Stimulated activated naive CD8-positive, alpha-beta T cell treated with anti-CD3 and anti-CD28 coated beads, Interleukin-15, amount 100 ng/mL, for 72 hours (primary cell): ENCODE results near the gene OTOP2.

Experiments
- ATAC-seq: fragments of 150-1000 bp; cut with Tn5 transposase; 2 replicates; pipeline ENCODE4 v1.10.0; 2021; ENCODE audit warnings: mild to moderate bottlenecking, moderate library complexity
- DNase-seq, 2 donors: peaks; one replicate each; pipeline ENCODE4 v3.0.0; 2021 to 2022
- H3K27ac Mint-ChIP-seq, 2 donors: one replicate each; pipeline ENCODE4 v1.8.0; 2022; ENCODE audit warnings: mild to moderate bottlenecking in 2 of 2, mixed read lengths in 2 of 2, moderate library complexity in 2 of 2
- H3K27me3 Mint-ChIP-seq: one replicate; pipeline ENCODE4 v1.8.0; 2022; ENCODE audit warnings: mixed read lengths
- H3K4me1 Mint-ChIP-seq: one replicate; pipeline ENCODE4 v1.8.0; 2022; ENCODE audit warnings: mild to moderate bottlenecking, mixed read lengths
- H3K4me3 Mint-ChIP-seq, 2 donors: one replicate each; pipeline ENCODE4 v1.8.0; 2022; ENCODE audit warnings: mild to moderate bottlenecking in 2 of 2, mixed read lengths in 2 of 2, moderate library complexity in 1 of 2
- H3K9me3 Mint-ChIP-seq, 2 donors: one replicate each; pipeline ENCODE4 v1.8.0; 2022; ENCODE audit warnings: mixed read lengths in 2 of 2

The OTOP2 gene

GRCh38 chr17:74917430-74917829 lies 6.6 kb upstream of the OTOP2 start:
- Mint-ChIP-seq H3K4me1 (peaks cover 2% of the 10 kb centered on the region), H3K27ac (no peak overlapping the region), H3K4me3 (no peak overlapping the region), H3K9me3 (no peaks in the 10 kb centered on the region), H3K27me3 (peaks cover 43% of the 10 kb centered on the region)
- DNase-seq = no peak
- no peak for ATAC-seq

DNA sequence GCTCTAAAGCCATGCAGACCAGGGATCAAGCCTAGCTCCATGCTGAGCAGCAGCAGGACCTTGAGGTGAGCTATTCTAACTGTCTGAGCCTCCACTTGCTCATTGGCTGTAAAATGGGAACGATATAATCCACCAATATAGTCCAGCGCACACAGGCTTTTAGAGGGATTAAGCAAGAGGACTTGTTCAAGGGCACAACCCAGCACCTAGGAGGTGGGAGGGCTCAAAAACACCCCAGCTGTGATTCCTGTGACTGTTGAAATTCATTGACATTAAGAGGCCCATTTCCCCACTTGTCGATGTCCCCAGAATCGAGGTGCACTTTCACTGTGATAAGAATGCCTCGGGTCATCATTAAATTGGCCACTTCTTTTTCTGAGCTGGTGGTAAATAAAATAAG lies 5.2 kb upstream of the OTOP2 start:
- H3K27me3 Mint-ChIP-seq = peaks cover 58% of the 10 kb centered on the region
- no peak overlapping the region for H3K27ac Mint-ChIP-seq
- DNase-seq (no peak), ATAC-seq (no peak)
- no peak overlapping the region for H3K4me3 Mint-ChIP-seq
- H3K4me1 Mint-ChIP-seq = peaks cover 15% of the 10 kb centered on the region
- no peaks in the 10 kb centered on the region for H3K9me3 Mint-ChIP-seq

- Mint-ChIP-seq H3K4me3 (no peak overlapping the region), H3K27ac (no peak overlapping the region), H3K9me3 (no peaks in the 10 kb centered on the region), H3K27me3 (peaks cover 66% of the 10 kb centered on the region), H3K4me1 (peaks cover 23% of the 10 kb centered on the region)
- DNase-seq (peak in 1 of 2 donors; percentile 31), ATAC-seq (peak; percentile 37)
Observed at GRCh38 chr17:74919440-74920305, 4.4 kb upstream of the OTOP2 start.

DNA sequence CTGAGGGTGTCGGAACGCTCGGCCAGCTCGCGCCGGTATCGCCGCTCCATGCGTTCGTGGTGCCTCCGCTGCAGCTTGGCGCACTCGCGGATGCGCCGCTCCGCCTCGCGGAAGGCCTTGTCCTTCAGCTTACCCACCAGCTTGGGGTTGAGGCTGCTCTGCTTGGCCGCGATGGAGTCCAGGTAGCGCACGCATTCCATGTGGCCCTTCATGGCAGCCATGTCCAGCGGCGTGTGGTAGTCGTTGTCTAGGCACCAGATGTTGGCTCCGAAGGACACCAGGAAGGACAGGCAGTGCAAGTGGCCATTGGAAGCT lies 3.8 kb upstream of the OTOP2 start:
- Mint-ChIP-seq H3K9me3 (no peaks in the 10 kb centered on the region), H3K4me1 (peaks cover 27% of the 10 kb centered on the region), H3K27ac (no peak overlapping the region), H3K27me3 (peaks cover 71% of the 10 kb centered on the region), H3K4me3 (no peak overlapping the region)
- DNase-seq = no peak
- ATAC-seq = no peak

GRCh38 chr17:74920642-74921025 lies 3.4 kb upstream of the OTOP2 start:
- no peak for ATAC-seq
- H3K9me3 Mint-ChIP-seq = no peaks in the 10 kb centered on the region
- peaks cover 75% of the 10 kb centered on the region for H3K27me3 Mint-ChIP-seq
- peaks cover 27% of the 10 kb centered on the region for H3K4me1 Mint-ChIP-seq
- DNase-seq = no peak
- H3K4me3 Mint-ChIP-seq = no peak overlapping the region
- no peak overlapping the region for H3K27ac Mint-ChIP-seq

GRCh38 chr17:74921026-74921681 lies 2.9 kb upstream of the OTOP2 start:
- peaks cover 80% of the 10 kb centered on the region for H3K27me3 Mint-ChIP-seq
- peak; percentile 3 for ATAC-seq
- no peak overlapping the region for H3K27ac Mint-ChIP-seq
- no peak overlapping the region for H3K4me3 Mint-ChIP-seq
- H3K4me1 Mint-ChIP-seq = peaks cover 27% of the 10 kb centered on the region
- DNase-seq = no peak
- no peaks in the 10 kb centered on the region for H3K9me3 Mint-ChIP-seq

GRCh38 chr17:74921769-74922168 lies 2.3 kb upstream of the OTOP2 start:
- Mint-ChIP-seq H3K4me3 (no peak overlapping the region), H3K4me1 (peaks cover 27% of the 10 kb centered on the region), H3K9me3 (no peaks in the 10 kb centered on the region), H3K27me3 (peaks cover 83% of the 10 kb centered on the region), H3K27ac (no peak overlapping the region)
- ATAC-seq (peak; percentile 2), DNase-seq (no peak)

DNA sequence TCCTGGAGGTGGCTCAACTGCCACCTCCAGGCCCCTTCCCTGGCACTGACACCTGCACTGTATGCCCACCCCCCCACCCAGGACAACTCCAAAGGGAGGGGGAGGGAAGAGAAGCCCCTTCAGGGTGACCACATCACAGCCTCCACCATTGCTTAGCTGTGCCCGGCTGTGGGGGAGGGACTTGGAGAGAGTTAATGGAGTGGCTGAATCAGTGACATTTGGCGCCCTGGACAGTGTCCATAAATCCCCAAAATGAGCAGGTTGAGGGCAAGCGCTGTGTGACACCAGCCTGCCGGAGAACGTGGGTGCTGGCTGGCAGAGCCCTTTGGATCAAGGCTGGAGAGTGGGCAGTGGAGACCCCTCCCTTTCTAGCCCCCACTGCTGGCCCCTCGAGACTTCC lies 1.9 kb upstream of the OTOP2 start:
- no peak for DNase-seq
- Mint-ChIP-seq H3K4me1 (peaks cover 27% of the 10 kb centered on the region), H3K9me3 (no peaks in the 10 kb centered on the region), H3K27ac (no peak overlapping the region), H3K4me3 (no peak overlapping the region), H3K27me3 (peaks cover 83% of the 10 kb centered on the region)
- ATAC-seq = no peak

- Mint-ChIP-seq H3K9me3 (no peaks in the 10 kb centered on the region), H3K4me1 (peaks cover 27% of the 10 kb centered on the region), H3K4me3 (peak within 1 kb of the TSS; percentile 39 to 64), H3K27ac (no peak within 1 kb of the TSS), H3K27me3 (peaks cover 83% of the 10 kb centered on the region)
- ATAC-seq (peak; percentile 52), DNase-seq (no peak)
Observed at GRCh38 chr17:74922694-74923537, 1.2 kb upstream of the OTOP2 start, which contains the start of gene USH1G. USH1G (minus strand) TSS chr17:74923255; CDS start chr17:74923073, 182 bp downstream.

DNA sequence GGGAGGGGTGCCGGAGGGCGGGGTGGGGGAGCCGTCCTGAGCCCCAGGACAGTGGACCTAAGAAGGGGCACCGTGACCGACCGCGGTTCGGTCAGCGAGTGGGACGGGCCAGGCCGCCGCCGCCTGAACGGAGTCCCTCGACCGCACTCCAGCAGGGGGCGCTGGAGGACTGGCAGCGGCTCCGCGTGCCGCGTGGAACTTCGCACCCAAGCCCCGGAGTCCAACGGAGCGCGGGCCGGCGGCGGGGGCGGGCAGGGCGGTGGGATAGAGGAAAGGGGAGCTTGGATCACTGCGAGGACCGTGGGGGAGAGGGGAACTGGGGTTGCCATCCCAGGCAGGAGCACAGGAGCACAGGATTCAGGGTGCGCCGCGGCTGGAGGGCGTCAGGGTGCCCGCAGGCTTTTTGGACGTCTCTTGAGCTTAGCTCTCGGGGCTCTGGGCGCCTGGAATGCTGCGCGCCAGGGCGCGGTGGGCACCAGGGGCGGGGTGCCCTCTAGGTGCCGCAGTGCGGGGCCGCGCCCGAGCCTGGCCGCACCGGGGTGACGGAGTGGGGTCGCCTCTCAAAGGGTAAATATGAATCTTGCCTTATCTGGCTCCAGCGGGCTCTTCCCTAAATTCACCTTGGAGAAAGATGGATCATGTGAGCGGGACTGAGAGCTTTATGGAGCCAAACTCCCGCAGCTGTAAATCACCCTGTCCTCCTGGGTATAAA lies 379 bp upstream of the OTOP2 start:
- peaks cover 87% of the 10 kb centered on the region for H3K27me3 Mint-ChIP-seq
- peak; percentile 58 for ATAC-seq
- peaks cover 27% of the 10 kb centered on the region for H3K4me1 Mint-ChIP-seq
- DNase-seq = peak; percentile 71 to 73
- no peak overlapping the region for H3K27ac Mint-ChIP-seq
- H3K4me3 Mint-ChIP-seq = peak overlapping the region; percentile 39 to 64
- H3K9me3 Mint-ChIP-seq = no peaks in the 10 kb centered on the region

DNA sequence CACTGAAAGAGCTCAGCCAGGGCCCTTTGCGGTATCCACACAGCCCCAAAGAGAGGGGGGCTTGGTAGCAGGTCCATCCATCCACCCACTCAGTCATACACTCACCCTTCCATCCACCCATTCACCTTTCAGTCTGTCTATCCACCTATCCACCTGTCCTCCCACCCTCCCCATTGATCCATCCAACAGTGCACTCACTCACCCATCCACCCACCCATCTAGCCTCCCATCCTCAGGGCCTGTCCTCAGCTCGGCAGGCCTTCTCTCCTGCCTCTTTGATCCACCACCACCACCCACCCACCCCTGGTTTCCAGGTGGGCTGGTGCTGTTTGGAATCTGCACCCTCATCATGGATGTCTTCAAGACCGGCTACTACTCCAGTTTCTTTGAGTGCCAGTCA lies 1.2 kb downstream of the OTOP2 start:
- H3K27me3 Mint-ChIP-seq = peaks cover 98% of the 10 kb centered on the region

DNA sequence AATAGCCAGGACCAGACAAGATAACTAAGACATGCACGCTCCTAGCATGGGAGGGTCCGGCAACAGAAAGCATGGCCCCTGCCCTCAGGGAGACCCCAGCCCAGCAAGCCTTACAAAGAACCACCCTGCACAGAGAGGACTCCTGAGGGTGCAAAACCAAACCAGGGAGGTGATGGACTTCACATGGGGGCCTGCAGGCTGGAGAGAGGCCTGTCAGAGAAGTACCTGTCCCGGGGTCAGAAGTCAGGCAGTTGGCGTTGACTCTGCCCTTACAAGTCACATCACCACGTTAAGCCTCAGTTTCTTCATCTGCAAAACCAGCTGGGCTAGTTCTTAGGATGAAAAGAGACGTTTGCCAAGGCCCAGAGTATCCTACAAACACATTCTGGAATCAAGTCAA lies 4.7 kb downstream of the OTOP2 start:
- ATAC-seq = no peak
- no peaks in the 10 kb centered on the region for H3K9me3 Mint-ChIP-seq
- peaks cover 98% of the 10 kb centered on the region for H3K27me3 Mint-ChIP-seq
- DNase-seq = no peak
- no peak overlapping the region for H3K4me3 Mint-ChIP-seq
- H3K4me1 Mint-ChIP-seq = peaks cover 19% of the 10 kb centered on the region
- H3K27ac Mint-ChIP-seq = peak overlapping the region in 1 of 2 donors; percentile 1

More for the DNA sequence above, 1.2 kb downstream of the OTOP2 start:
- Mint-ChIP-seq H3K9me3 (no peaks in the 10 kb centered on the region), H3K27ac (no peak overlapping the region), H3K4me3 (no peak overlapping the region), H3K4me1 (peaks cover 27% of the 10 kb centered on the region)
- DNase-seq (no peak), ATAC-seq (no peak)

- H3K4me1 Mint-ChIP-seq = peaks cover 6% of the 10 kb centered on the region
- no peak for DNase-seq
- H3K27ac Mint-ChIP-seq = no peak overlapping the region
- ATAC-seq = no peak
- H3K4me3 Mint-ChIP-seq = no peak overlapping the region
- H3K9me3 Mint-ChIP-seq = no peaks in the 10 kb centered on the region
- peaks cover 96% of the 10 kb centered on the region for H3K27me3 Mint-ChIP-seq
Observed at GRCh38 chr17:74930535-74931036, 6.5 kb downstream of the OTOP2 start.

DNA sequence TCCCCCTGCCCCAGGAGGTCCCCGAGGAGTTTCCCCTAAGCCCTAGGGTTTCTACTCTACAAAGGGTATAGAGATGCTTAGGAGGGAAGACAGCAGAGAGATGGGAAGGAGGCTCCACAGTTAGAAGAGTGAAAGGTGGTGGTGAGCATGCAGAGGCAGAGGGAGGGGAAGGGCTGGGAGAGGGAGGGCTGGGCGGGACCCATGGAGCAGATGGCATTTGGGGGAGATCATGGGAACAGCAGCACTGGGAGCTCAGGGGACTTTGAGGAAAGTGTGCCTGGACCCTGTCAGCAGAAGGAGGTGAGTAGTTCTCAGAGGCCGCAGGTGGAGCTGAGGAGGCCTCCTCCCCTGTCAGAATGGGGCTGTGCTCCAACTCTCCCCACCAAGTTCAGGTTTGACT lies 11.0 kb downstream of the OTOP2 start:
- Mint-ChIP-seq H3K4me3 (no peak overlapping the region), H3K4me1 (peaks cover 6% of the 10 kb centered on the region), H3K27me3 (peaks cover 90% of the 10 kb centered on the region), H3K27ac (no peak overlapping the region), H3K9me3 (no peaks in the 10 kb centered on the region)
- no peak for ATAC-seq
- no peak for DNase-seq
